HG03521 (cell line): ENCODE results near the gene TLL1.

Source experiments
- ATAC-seq: cut with Tn5 transposase; IDR thresholded peaks from one replicate; pipeline ENCODE4 v1.9.1; 2021; ENCODE audit warnings: mild to moderate bottlenecking, moderate library complexity; ENCODE audit not compliant: unreplicated experiment

The TLL1 gene

GRCh38 chr4:165879641-165880040, 6.6 kb downstream of the TLL1 start:
- no peak for ATAC-seq

GRCh38 chr4:165894159-165894558, 21.1 kb downstream of the TLL1 start:
- ATAC-seq: no peak

- ATAC-seq: no peak
These were observed 32.5 kb downstream of the TLL1 start for GRCh38 chr4:165905405-165906027.

GRCh38 chr4:165906272-165906671, 33.2 kb downstream of the TLL1 start:
- ATAC-seq: no peak

GRCh38 chr4:165909947-165910346, 36.9 kb downstream of the TLL1 start:
- ATAC-seq: no peak

GRCh38 chr4:165915215-165915614, 42.2 kb downstream of the TLL1 start:
- no peak for ATAC-seq

- ATAC-seq: no peak
These were observed 48.5 kb downstream of the TLL1 start for GRCh38 chr4:165921546-165921945.

- no peak for ATAC-seq
These were observed 49.7 kb downstream of the TLL1 start for GRCh38 chr4:165922747-165923146.

- no peak for ATAC-seq
These were observed 53.3 kb downstream of the TLL1 start for GRCh38 chr4:165926307-165926706.

GRCh38 chr4:165927366-165927765, 54.3 kb downstream of the TLL1 start:
- ATAC-seq: no peak

- ATAC-seq: no peak
These were observed 54.8 kb downstream of the TLL1 start for GRCh38 chr4:165927815-165928214.

- ATAC-seq: no peak
These were observed 55.6 kb downstream of the TLL1 start for GRCh38 chr4:165928601-165929000.

GRCh38 chr4:165929662-165930061, 56.6 kb downstream of the TLL1 start:
- ATAC-seq: no peak

GRCh38 chr4:165931741-165932140, 58.7 kb downstream of the TLL1 start:
- ATAC-seq: no peak

GRCh38 chr4:165944900-165945299, 71.9 kb downstream of the TLL1 start:
- no peak for ATAC-seq

- ATAC-seq: no peak
These were observed 73.0 kb downstream of the TLL1 start for GRCh38 chr4:165945991-165946390.

- ATAC-seq: no peak
These were observed 74.0 kb downstream of the TLL1 start for GRCh38 chr4:165947019-165947418.

GRCh38 chr4:165953181-165953580, 80.1 kb downstream of the TLL1 start:
- ATAC-seq: no peak

GRCh38 chr4:165963621-165964020, 90.6 kb downstream of the TLL1 start:
- no peak for ATAC-seq

GRCh38 chr4:165964591-165964990, 91.6 kb downstream of the TLL1 start:
- no peak for ATAC-seq

GRCh38 chr4:165965503-165965902, 92.5 kb downstream of the TLL1 start:
- ATAC-seq: no peak

GRCh38 chr4:165966833-165967232, 93.8 kb downstream of the TLL1 start:
- no peak for ATAC-seq

GRCh38 chr4:165967486-165967885, 94.4 kb downstream of the TLL1 start:
- ATAC-seq: no peak
